ENCODE measurements around the gene TTLL5. TPM values are rescaled to one million over a fixed set of nuclear protein-coding genes. Genes with fewer than 3 reads are reported as not detected.

Gene TTLL5
- total and polyA plus RNA-seq, 9 of the 15 experiments (the other 6 are each of a cell fraction or from before 2014, with no cell fraction given): 4.1 to 18.9 (median 12.6) TPM

DNA sequence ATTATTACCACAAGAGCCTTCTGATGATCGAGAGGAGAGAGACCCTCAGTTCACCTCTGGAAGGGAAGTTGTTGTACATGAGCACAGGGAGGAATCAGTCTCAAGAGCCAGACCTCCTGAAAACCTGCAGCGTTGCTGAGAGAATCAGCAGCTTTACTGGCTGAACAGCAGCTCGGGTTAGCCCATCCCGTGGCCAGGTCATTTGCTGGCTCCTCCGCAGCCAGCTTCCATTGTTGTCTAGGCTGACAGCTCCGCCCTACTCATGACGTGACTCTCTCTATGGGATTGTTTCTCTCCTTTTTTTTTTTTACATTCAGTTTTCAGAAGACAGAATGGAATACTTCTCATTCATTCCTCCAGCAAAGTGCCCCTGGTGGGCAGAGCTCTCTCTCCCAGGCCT lies 250.8 kb downstream of the TTLL5 start:
- Histone ChIP-seq H3K9ac (ENCODE audit: insufficient read depth in 1 of 2, low read depth in 2 of 2, low read length in 2 of 2) (no peak overlapping the region; a peak in 1 of 4 replicates), H3K9me1 (ENCODE audit: control insufficient read depth, insufficient read depth, low read length) (no peaks in the 10 kb centered on the region), H3K79me2 (ENCODE audit: control insufficient read depth, insufficient read depth, low read length) (no peaks in the 10 kb centered on the region), H4K20me1 (replicated peaks; ENCODE audit: control insufficient read depth, insufficient read depth, low read length) (no peaks in the 10 kb centered on the region), H3K4me1 (replicated peaks in 1 of 2; ENCODE audit: control insufficient read depth in 2 of 2, insufficient read depth in 2 of 2, low read length in 2 of 2) (peaks cover 0 to 2% of the 10 kb centered on the region in 2 experiments; a peak in 2 of 5 replicates), H3K27ac (ENCODE audit: extremely low read depth, low read depth, low read length) (no peak overlapping the region), H3K27me3 (ENCODE audit: control insufficient read depth in 2 of 2, insufficient read depth in 2 of 2, low read length in 2 of 2) (no peaks in the 10 kb centered on the region), H3K4me3 (no peak overlapping the region), H3K4me2 (ENCODE audit: insufficient read depth, low read length) (no peak overlapping the region), H3K36me3 (ENCODE audit: control insufficient read depth, insufficient read depth, low read length) (no peaks in the 10 kb centered on the region), H2AFZ (ENCODE audit: low read depth, low read length) (no peak overlapping the region), H3K9me3 (replicated peaks; ENCODE audit: control insufficient read depth, insufficient read depth, low read depth, low read length) (no peaks in the 10 kb centered on the region)
- in situ Hi-C loops (cut with MboI) (no loop called here), intact Hi-C loops (cut with micrococcal nuclease) (no loop called here)
- 38% methylated on average over 3 of the region's 7 CpGs for WGBS (ENCODE audit: insufficient coverage, low coverage, missing lambda C conversion rate)
- ChIA-PET CTCF (ENCODE audit: low intra/inter-chr PET ratio) (no interaction called here), POLR2A (interaction anchor here (1.2 kb wide), 1 partner anchor 15 kb away, joined by 3 read pairs; no protein-coding TSS in a partner anchor)
- no peak for FAIRE-seq
- no peak for TF ChIP-seq SRF (CRISPR knock-in tag; IDR thresholded peaks at IDR 0.05)
- no peak for DNase-seq (ENCODE audit: extremely low read depth in 1 of 4, low spot score in 3 of 4)
- no peak for ATAC-seq
- no TSS peak for BruUV-seq (replicated peaks)

DNA sequence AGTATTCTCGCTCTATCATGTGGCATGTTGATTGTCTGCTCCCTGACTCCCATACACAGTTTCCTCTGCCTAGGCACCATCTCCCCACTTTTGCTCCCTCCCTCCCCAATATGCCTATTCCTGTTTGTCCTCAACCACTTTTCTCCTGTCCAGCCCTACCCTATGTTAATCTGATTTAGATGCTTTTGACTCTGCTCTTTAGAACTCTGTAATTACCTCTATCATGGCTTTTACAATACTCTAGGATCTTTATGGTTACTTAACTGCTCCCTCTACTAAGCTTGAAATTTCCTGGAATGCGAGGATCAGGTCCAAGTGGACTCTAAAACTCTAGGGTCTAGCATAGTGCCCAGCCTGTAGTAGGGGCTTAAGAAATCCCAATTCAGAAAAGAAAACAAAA lies 252.1 kb downstream of the TTLL5 start:
- intact Hi-C loops (cut with micrococcal nuclease): no loop called here
- no peaks in the 10 kb centered on the region for H3K27me3 ChIP-seq (ENCODE audit: control insufficient read depth in 2 of 2, insufficient read depth in 2 of 2, low read length in 2 of 2)
- in situ Hi-C loops (cut with MboI): no loop called here
- DNase-seq (ENCODE audit: extremely low read depth in 1 of 4, low spot score in 3 of 4) (no peak), ATAC-seq (no peak), FAIRE-seq (peak; percentile 29)
- BruUV-seq (replicated peaks): no TSS peak
- TF ChIP-seq ZNF23 (CRISPR knock-in tag; IDR thresholded peaks at IDR 0.05) (no peak), ZKSCAN8 (CRISPR knock-in tag; IDR thresholded peaks at IDR 0.05) (no peak), MTA2 (IDR thresholded peaks at IDR 0.05; ENCODE audit: low read depth) (no peak), ZNF384 (IDR thresholded peaks at IDR 0.05; ENCODE audit: low read depth, low read length) (no peak)
- TF ChIP-seq, protein P1, sequence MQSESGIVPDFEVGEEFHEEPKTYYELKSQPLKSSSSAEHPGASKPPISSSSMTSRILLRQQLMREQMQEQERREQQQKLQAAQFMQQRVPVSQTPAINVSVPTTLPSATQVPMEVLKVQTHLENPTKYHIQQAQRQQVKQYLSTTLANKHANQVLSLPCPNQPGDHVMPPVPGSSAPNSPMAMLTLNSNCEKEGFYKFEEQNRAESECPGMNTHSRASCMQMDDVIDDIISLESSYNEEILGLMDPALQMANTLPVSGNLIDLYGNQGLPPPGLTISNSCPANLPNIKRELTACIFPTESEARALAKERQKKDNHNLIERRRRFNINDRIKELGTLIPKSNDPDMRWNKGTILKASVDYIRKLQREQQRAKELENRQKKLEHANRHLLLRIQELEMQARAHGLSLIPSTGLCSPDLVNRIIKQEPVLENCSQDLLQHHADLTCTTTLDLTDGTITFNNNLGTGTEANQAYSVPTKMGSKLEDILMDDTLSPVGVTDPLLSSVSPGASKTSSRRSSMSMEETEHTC (IDR thresholded peaks at IDR 0.05): no peak
- TF ChIP-seq, protein P2, sequence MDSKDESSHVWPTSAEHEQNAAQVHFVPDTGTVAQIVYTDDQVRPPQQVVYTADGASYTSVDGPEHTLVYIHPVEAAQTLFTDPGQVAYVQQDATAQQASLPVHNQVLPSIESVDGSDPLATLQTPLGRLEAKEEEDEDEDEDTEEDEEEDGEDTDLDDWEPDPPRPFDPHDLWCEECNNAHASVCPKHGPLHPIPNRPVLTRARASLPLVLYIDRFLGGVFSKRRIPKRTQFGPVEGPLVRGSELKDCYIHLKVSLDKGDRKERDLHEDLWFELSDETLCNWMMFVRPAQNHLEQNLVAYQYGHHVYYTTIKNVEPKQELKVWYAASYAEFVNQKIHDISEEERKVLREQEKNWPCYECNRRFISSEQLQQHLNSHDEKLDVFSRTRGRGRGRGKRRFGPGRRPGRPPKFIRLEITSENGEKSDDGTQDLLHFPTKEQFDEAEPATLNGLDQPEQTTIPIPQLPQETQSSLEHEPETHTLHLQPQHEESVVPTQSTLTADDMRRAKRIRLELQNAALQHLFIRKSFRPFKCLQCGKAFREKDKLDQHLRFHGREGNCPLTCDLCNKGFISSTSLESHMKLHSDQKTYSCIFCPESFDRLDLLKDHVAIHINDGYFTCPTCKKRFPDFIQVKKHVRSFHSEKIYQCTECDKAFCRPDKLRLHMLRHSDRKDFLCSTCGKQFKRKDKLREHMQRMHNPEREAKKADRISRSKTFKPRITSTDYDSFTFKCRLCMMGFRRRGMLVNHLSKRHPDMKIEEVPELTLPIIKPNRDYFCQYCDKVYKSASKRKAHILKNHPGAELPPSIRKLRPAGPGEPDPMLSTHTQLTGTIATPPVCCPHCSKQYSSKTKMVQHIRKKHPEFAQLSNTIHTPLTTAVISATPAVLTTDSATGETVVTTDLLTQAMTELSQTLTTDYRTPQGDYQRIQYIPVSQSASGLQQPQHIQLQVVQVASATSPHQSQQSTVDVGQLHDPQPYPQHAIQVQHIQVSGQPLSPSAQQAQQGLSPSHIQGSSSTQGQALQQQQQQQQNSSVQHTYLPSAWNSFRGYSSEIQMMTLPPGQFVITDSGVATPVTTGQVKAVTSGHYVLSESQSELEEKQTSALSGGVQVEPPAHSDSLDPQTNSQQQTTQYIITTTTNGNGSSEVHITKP (IDR thresholded peaks at IDR 0.05; ENCODE audit: partially characterized antibody): no peak
- no peak overlapping the region for H3K27ac ChIP-seq (ENCODE audit: extremely low read depth, low read depth, low read length)
- H3K4me1 ChIP-seq (replicated peaks in 1 of 2; ENCODE audit: control insufficient read depth in 2 of 2, insufficient read depth in 2 of 2, low read length in 2 of 2): peaks cover 0 to 2% of the 10 kb centered on the region in 2 experiments; a peak in 3 of 5 replicates
- H3K4me2 ChIP-seq (ENCODE audit: insufficient read depth, low read length): no peak overlapping the region
- H4K20me1 ChIP-seq (replicated peaks; ENCODE audit: control insufficient read depth, insufficient read depth, low read length): no peaks in the 10 kb centered on the region
- no peak overlapping the region for H3K4me3 ChIP-seq
- no peaks in the 10 kb centered on the region for H3K9me3 ChIP-seq (replicated peaks; ENCODE audit: control insufficient read depth, insufficient read depth, low read depth, low read length)
- CTCF ChIA-PET (ENCODE audit: low intra/inter-chr PET ratio): no interaction called here
- H3K79me2 ChIP-seq (ENCODE audit: control insufficient read depth, insufficient read depth, low read length): no peaks in the 10 kb centered on the region
- H3K36me3 ChIP-seq (ENCODE audit: control insufficient read depth, insufficient read depth, low read length): no peaks in the 10 kb centered on the region
- no peaks in the 10 kb centered on the region for H3K9me1 ChIP-seq (ENCODE audit: control insufficient read depth, insufficient read depth, low read length)
- H3K9ac ChIP-seq (ENCODE audit: insufficient read depth in 1 of 2, low read depth in 2 of 2, low read length in 2 of 2): no peak overlapping the region
- WGBS (ENCODE audit: insufficient coverage, low coverage, missing lambda C conversion rate): 86% methylated on average over 2 of the region's 2 CpGs
- no peak overlapping the region for H2AFZ ChIP-seq (ENCODE audit: low read depth, low read length)
- POLR2A ChIA-PET: no interaction called here
